H9 (cell line): ENCODE measurements around the gene FREM2. TPM values are rescaled to one million over a fixed set of nuclear protein-coding genes. Genes with fewer than 3 reads are reported as not detected.

Experiments
- DNase-seq: peaks from one replicate; pipeline ENCODE4 v3.0.0-alpha.2; 2017
- H2AFZ ChIP-seq: one replicate; pipeline ENCODE4 v1.6.1; 2013; ENCODE audit warnings: mild to moderate bottlenecking, low read length, control low read depth, moderate library complexity
- H2AK5ac ChIP-seq: 2 replicates; pipeline ENCODE4 v1.6.1; 2013; ENCODE audit warnings: low read length, control low read depth, mixed read lengths; ENCODE audit not compliant: insufficient read length
- H2BK120ac ChIP-seq: one replicate; pipeline ENCODE4 v1.6.1; 2013; ENCODE audit warnings: low read depth, mild to moderate bottlenecking, low read length, control low read depth, inconsistent platforms; ENCODE audit not compliant: poor library complexity, severe bottlenecking
- H2BK12ac ChIP-seq: 2 replicates; pipeline ENCODE4 v1.6.1; 2013; ENCODE audit warnings: low read length, control low read depth, mixed read lengths, low read depth; ENCODE audit not compliant: insufficient read length
- H2BK15ac ChIP-seq: 2 replicates; pipeline ENCODE4 v1.6.1; 2013; ENCODE audit warnings: low read depth, low read length, control low read depth
- H2BK20ac ChIP-seq: one replicate; pipeline ENCODE4 v1.6.1; 2013; ENCODE audit warnings: low read depth, mild to moderate bottlenecking, low read length, control low read depth, inconsistent platforms; ENCODE audit not compliant: poor library complexity, severe bottlenecking
- H2BK5ac ChIP-seq: 2 replicates; pipeline ENCODE4 v1.6.1; 2013; ENCODE audit warnings: low read length, control low read depth, mixed read lengths; ENCODE audit not compliant: insufficient read length
- H3K14ac ChIP-seq: 2 replicates; pipeline ENCODE4 v1.6.1; 2013; ENCODE audit warnings: low read length, control low read depth; ENCODE audit not compliant: insufficient read depth
- H3K18ac ChIP-seq: 2 replicates; pipeline ENCODE4 v1.6.1; 2013; ENCODE audit warnings: low read depth, mild to moderate bottlenecking, mixed read lengths, low read length, control low read depth; ENCODE audit not compliant: insufficient read length
- H3K23ac ChIP-seq: 2 replicates; pipeline ENCODE4 v1.6.1; 2013; ENCODE audit warnings: low read length, control low read depth, mixed read lengths, low read depth; ENCODE audit not compliant: insufficient read length
- H3K23me2 ChIP-seq: 2 replicates; pipeline ENCODE4 v1.6.1; 2013; ENCODE audit warnings: low read depth, mild to moderate bottlenecking, mixed read lengths, low read length, control low read depth; ENCODE audit not compliant: insufficient read length, poor library complexity, severe bottlenecking
- H3K27ac ChIP-seq: 2 replicates; pipeline ENCODE4 v1.5.1; 2013; ENCODE audit warnings: low read length, control low read depth, mixed read lengths, low read depth; ENCODE audit not compliant: insufficient read length
- H3K27me3 ChIP-seq: 2 replicates; pipeline ENCODE4 v1.6.1; 2013; ENCODE audit warnings: low read length, control low read depth, inconsistent platforms; ENCODE audit not compliant: insufficient read depth
- H3K4ac ChIP-seq: 2 replicates; pipeline ENCODE4 v1.6.1; 2013; ENCODE audit warnings: low read depth, mild to moderate bottlenecking, control low read depth, inconsistent platforms, low read length, moderate library complexity
- H3K4me1 ChIP-seq: 2 replicates; pipeline ENCODE4 v1.6.1; 2013; ENCODE audit warnings: low read length, control low read depth, inconsistent platforms; ENCODE audit not compliant: insufficient read depth
- H3K4me2 ChIP-seq: 2 replicates; pipeline ENCODE4 v1.6.1; 2013; ENCODE audit warnings: low read length, control low read depth, mixed read lengths; ENCODE audit not compliant: insufficient read length, insufficient read depth
- H3K56ac ChIP-seq: 2 replicates; pipeline ENCODE4 v1.6.1; 2013; ENCODE audit warnings: low read depth, mild to moderate bottlenecking, mixed read lengths, low read length, control low read depth; ENCODE audit not compliant: insufficient read length
- H3K79me1 ChIP-seq: 2 replicates; pipeline ENCODE4 v1.6.1; 2013; ENCODE audit warnings: low read depth, mild to moderate bottlenecking, moderate library complexity, low read length, control low read depth, inconsistent platforms; ENCODE audit not compliant: insufficient read depth, poor library complexity, severe bottlenecking
- H3K79me2 ChIP-seq: 2 replicates; pipeline ENCODE4 v1.6.1; 2013; ENCODE audit warnings: low read length, control low read depth, inconsistent platforms; ENCODE audit not compliant: insufficient read depth
- H3K9ac ChIP-seq: 2 replicates; pipeline ENCODE4 v1.6.1; 2013; ENCODE audit warnings: low read length, control low read depth, mixed read lengths; ENCODE audit not compliant: insufficient read length; ENCODE audit errors: extremely low read depth
- H3K9me3 ChIP-seq: one replicate; pipeline ENCODE4 v1.6.1; 2013; ENCODE audit warnings: low read depth, low read length, inconsistent platforms; ENCODE audit not compliant: control insufficient read depth
- H3T11ph ChIP-seq: one replicate; pipeline ENCODE4 v1.6.1; 2013; ENCODE audit warnings: mild to moderate bottlenecking, low read length, control low read depth, inconsistent platforms
- H4K20me1 ChIP-seq: one replicate; pipeline ENCODE4 v1.6.1; 2013; ENCODE audit not compliant: control insufficient read depth, insufficient read length, insufficient read depth
- H4K5ac ChIP-seq: 2 replicates; pipeline ENCODE4 v1.6.1; 2013; ENCODE audit warnings: low read depth, mild to moderate bottlenecking, mixed read lengths, low read length, control low read depth; ENCODE audit not compliant: insufficient read length
- H4K8ac ChIP-seq: replicated peaks from 2 replicates; pipeline ENCODE4 v1.6.1; 2013; ENCODE audit warnings: low read length, control low read depth, mixed read lengths, low read depth; ENCODE audit not compliant: insufficient read length
- H4K91ac ChIP-seq: 2 replicates; pipeline ENCODE4 v1.6.1; 2013; ENCODE audit warnings: low read depth, mild to moderate bottlenecking, moderate library complexity, mixed read lengths, low read length, control low read depth; ENCODE audit not compliant: insufficient read length
- H3K27ac Mint-ChIP-seq, 3 experiments: 2 replicates in 2 of 3; 3 replicates in 1 of 3; pipeline ENCODE4 v1.8.0; 2020 to 2021; ENCODE audit warnings: mixed read lengths in 3 of 3, mild to moderate bottlenecking in 1 of 3, moderate library complexity in 1 of 3
- H3K27me3 Mint-ChIP-seq: 2 replicates; pipeline ENCODE4 v1.8.0; 2021; ENCODE audit warnings: low read depth, mild to moderate bottlenecking, moderate library complexity, mixed read lengths
- H3K36me3 Mint-ChIP-seq, 3 experiments: 2 replicates in 2 of 3; 3 replicates in 1 of 3; pipeline ENCODE4 v1.8.0; 2020 to 2021; ENCODE audit warnings: low read depth in 3 of 3, mixed read lengths in 3 of 3; ENCODE audit not compliant: insufficient read depth in 1 of 3
- H3K4me1 Mint-ChIP-seq, 2 experiments: 2 replicates each; pipeline ENCODE4 v1.8.0; 2020; ENCODE audit warnings: mixed read lengths in 2 of 2
- H3K4me3 Mint-ChIP-seq, 2 experiments: 2 replicates in 1 of 2; 3 replicates in 1 of 2; pipeline ENCODE4 v1.8.0; 2020 to 2021; ENCODE audit warnings: mild to moderate bottlenecking in 2 of 2, mixed read lengths in 2 of 2, moderate library complexity in 1 of 2
- H3K9me3 Mint-ChIP-seq, 2 experiments: 2 replicates in 1 of 2; 3 replicates in 1 of 2; pipeline ENCODE4 v1.8.0; 2020; ENCODE audit warnings: mild to moderate bottlenecking in 2 of 2, mixed read lengths in 2 of 2, moderate library complexity in 1 of 2
- CTCF ChIP-seq: fragments of 200-600 bp; sonication (generic); conservative IDR thresholded peaks from 3 replicates; pipeline ENCODE4 v1.8.0; 2021; ENCODE audit warnings: antibody characterized with exemption, mild to moderate bottlenecking
- WGBS: extraction: QIAGEN DNeasy Blood & Tissue Kit; methylation state at CpG from one replicate; pipeline ENCODE4 v1.1.7; 2013; ENCODE audit warnings: missing lambda C conversion rate, low lambda C conversion rate, mixed read lengths; ENCODE audit not compliant: insufficient read length; ENCODE audit errors: extremely low coverage; 5-methylcytosine and 5-hydroxymethylcytosine counted together
- total RNA-seq: library from RNA; stranded (reverse); gene quantifications from 2 replicates; pipeline ENCODE4 v1.2.1, GENCODE V29; 2021

The FREM2 gene
- total RNA-seq, 1 experiment from 2014 or later: 16.0 TPM

- H3K4me1 Mint-ChIP-seq: peaks cover 20 to 48% of the 10 kb centered on the region in 2 experiments
- DNase-seq: no peak
- no peak overlapping the region for H2BK12ac ChIP-seq
Observed at GRCh38 chr13:38752686-38753085, 65.8 kb downstream of the FREM2 start.

More at GRCh38 chr13:38752686-38753085, 65.8 kb downstream of the FREM2 start:
- no peak overlapping the region for H2AK5ac ChIP-seq
- no peak overlapping the region for H3K23ac ChIP-seq
- H3K79me2 ChIP-seq: no peaks in the 10 kb centered on the region
- H3K79me1 ChIP-seq: no peaks in the 10 kb centered on the region
- H3K9me3 ChIP-seq: no peaks in the 10 kb centered on the region
- TF ChIP-seq CTCF: no peak
- no peak overlapping the region for H3K4me2 ChIP-seq
- H3K23me2 ChIP-seq: no peaks in the 10 kb centered on the region
- no peaks in the 10 kb centered on the region for H3K27me3 ChIP-seq
- Mint-ChIP-seq H3K27me3 (no peaks in the 10 kb centered on the region), H3K27ac (peak overlapping the region in 2 of 3 experiments; percentile 57 to 88; a peak in 3 of 7 replicates), H3K9me3 (no peaks in the 10 kb centered on the region), H3K36me3 (no peaks in the 10 kb centered on the region; a peak in 1 of 7 replicates), H3K4me3 (no peak overlapping the region)
- no peak overlapping the region for H2AFZ ChIP-seq
- H2BK15ac ChIP-seq: no peak overlapping the region
- H2BK120ac ChIP-seq: no peak overlapping the region
- H3K9ac ChIP-seq: no peak overlapping the region
- no peak overlapping the region for H2BK20ac ChIP-seq
- H2BK5ac ChIP-seq: no peak overlapping the region
- no peak overlapping the region for H4K5ac ChIP-seq
- no peak overlapping the region for H3K4ac ChIP-seq
- no peak overlapping the region for H3T11ph ChIP-seq
- peaks cover 7% of the 10 kb centered on the region for H3K4me1 ChIP-seq
- no peak overlapping the region for H4K8ac ChIP-seq
- H3K56ac ChIP-seq: no peak overlapping the region
- H3K27ac ChIP-seq: no peak overlapping the region
- H4K91ac ChIP-seq: no peak overlapping the region
- H4K20me1 ChIP-seq: no peaks in the 10 kb centered on the region
- WGBS: no CpG with 5 or more reads among the region's 5 CpGs
- no peak overlapping the region for H3K14ac ChIP-seq
- H3K18ac ChIP-seq: no peak overlapping the region
